K562 (cell line): Measurements from ENCODE around the gene STIM1. TPM values are rescaled to one million over a fixed set of nuclear protein-coding genes. Genes with fewer than 3 reads are reported as not detected.
A peak's percentile ranks its signal among the peaks of the same experiment; 100 is the strongest.

Experiments used
- ARHGAP35 ChIP-seq: fragments of 450-650 bp; IDR thresholded peaks from 2 replicates; pipeline ENCODE4 v1.6.1; 2018; ENCODE audit not compliant: partially characterized antibody
- ARID1B ChIP-seq: fragments of 450-650 bp; IDR thresholded peaks from 2 replicates; pipeline ENCODE4 v1.6.1; 2016; ENCODE audit warnings: antibody characterized with exemption, mild to moderate bottlenecking, inconsistent platforms
- CREB1 ChIP-seq, 2 experiments: sonication (generic) in 1 of 2; formaldehyde crosslinking in 1 of 2; IDR thresholded peaks; 2 replicates each; pipeline versions ENCODE4 v1.6.1 to v1.8.0; 2012 to 2022; ENCODE audit warnings: inconsistent platforms in 1 of 2, mild to moderate bottlenecking in 1 of 2, missing genetic modification reagents in 1 of 2, moderate library complexity in 1 of 2
- CTCF ChIP-seq, 3 experiments: IDR thresholded peaks in 2 of 3; conservative IDR thresholded peaks in 1 of 3; 2 replicates each; pipeline ENCODE4 v1.5.1; 2011 to 2012; ENCODE audit warnings: low read length in 3 of 3, mild to moderate bottlenecking in 3 of 3, control low read depth in 2 of 3, improper control_type of control experiment in 1 of 3, inconsistent platforms in 1 of 3, low read depth in 1 of 3, mixed read lengths in 1 of 3, moderate library complexity in 1 of 3; ENCODE audit not compliant: insufficient read depth in 2 of 3
- ETV5 ChIP-seq: sonication (generic); formaldehyde crosslinking; IDR thresholded peaks from 2 replicates; pipeline ENCODE4 v1.4.0; 2020; ENCODE audit warnings: low read depth, mild to moderate bottlenecking, missing genetic modification reagents
- HMGN3 ChIP-seq: IDR thresholded peaks from 2 replicates; pipeline ENCODE4 v1.6.1; 2011; ENCODE audit warnings: borderline replicate concordance, low read depth, mild to moderate bottlenecking, mixed read lengths, low read length; ENCODE audit not compliant: insufficient read length; ENCODE audit errors: extremely low read depth
- KHSRP ChIP-seq: fragments of 450-650 bp; IDR thresholded peaks from 2 replicates; pipeline ENCODE4 v1.6.1; 2017
- KLF1 ChIP-seq: fragments of 450-650 bp; IDR thresholded peaks from 2 replicates; pipeline ENCODE4 v1.6.1; 2016; ENCODE audit warnings: missing genetic modification characterization, missing compliant biosample characterization
- MAZ ChIP-seq, 2 experiments: fragments of 450-650 bp in 1 of 2; sonication (generic) in 1 of 2; formaldehyde crosslinking; IDR thresholded peaks in 1 of 2; conservative IDR thresholded peaks in 1 of 2; 2 replicates each; pipeline versions ENCODE4 v1.4.0 to v1.5.0; 2020; ENCODE audit warnings: mild to moderate bottlenecking in 1 of 2, missing genetic modification reagents in 1 of 2
- NFYB ChIP-seq: IDR thresholded peaks from 2 replicates; pipeline ENCODE4 v1.6.1; 2011; ENCODE audit warnings: mild to moderate bottlenecking, moderate library complexity; ENCODE audit not compliant: insufficient read length; ENCODE audit errors: extremely low read depth
- PHF8 ChIP-seq: fragments of 200-600 bp; sonication (generic); IDR thresholded peaks from 2 replicates; pipeline ENCODE4 v1.6.1; 2012; ENCODE audit warnings: mixed run types, mild to moderate bottlenecking, inconsistent platforms, low read length, moderate library complexity, borderline replicate concordance
- PML ChIP-seq: IDR thresholded peaks from 2 replicates; pipeline ENCODE4 v1.6.1; 2012; ENCODE audit warnings: low read length, inconsistent platforms
- RBM34 ChIP-seq: fragments of 200-400 bp; formaldehyde crosslinking; IDR thresholded peaks from 2 replicates; pipeline ENCODE4 v1.6.1; 2018; ENCODE audit warnings: low read length, borderline replicate concordance; ENCODE audit not compliant: insufficient read depth
- ZNF395 ChIP-seq: fragments of 200-800 bp; sonication (Bioruptor generic); IDR thresholded peaks from 2 replicates; pipeline ENCODE4 v1.6.1; 2017; ENCODE audit warnings: missing genetic modification characterization, missing compliant biosample characterization
- ZNF589 ChIP-seq: fragments of 200-800 bp; sonication (Bioruptor generic); IDR thresholded peaks from 2 replicates; pipeline ENCODE4 v1.6.1; 2016; ENCODE audit warnings: low read depth, missing genetic modification characterization, missing compliant biosample characterization
- polyA plus RNA-seq, 8 experiments: library from polyadenylated mRNA; depleted of rRNA in 4 of 8; stranded (reverse) in 5 of 8; unstranded in 3 of 8; fragments of >200 nt; fragmentation: Nextera tagmentation in 2 of 8; fragmentation: Illumina TruSeq in 1 of 8; extraction: Ambion mirVana in 2 of 8; extraction: Trizol in 1 of 8; gene quantifications; 2 replicates each; pipeline versions ENCODE4 v1.2.1 to v1.2.3, GENCODE V29; 2011 to 2014; ENCODE audit warnings: inconsistent platforms in 1 of 8, missing spikeins in 1 of 8
- total RNA-seq, 7 experiments: library from RNA; depleted of rRNA in 6 of 7; stranded (reverse); fragments of >200 nt in 6 of 7; fragmentation: Illumina TruSeq in 2 of 7; extraction: Trizol in 2 of 7; gene quantifications; 2 replicates each; pipeline versions ENCODE4 v1.2.1 to v1.2.3, GENCODE V29; 2011 to 2021; ENCODE audit warnings: low replicate concordance in 1 of 7

STIM1 gene
- total and polyA plus RNA-seq, 9 of the 15 experiments (the other 6 are each of a cell fraction or from before 2014, with no cell fraction given): 7.7 to 50.5 (median 22.5) TPM

GRCh38 chr11:4094348-4095291 lies 239.2 kb downstream of the STIM1 start, which contains the start of gene RRM1 (continued):
- TF ChIP-seq ZNF589 (CRISPR knock-in tag): no peak
- no peak for TF ChIP-seq RBM34
- TF ChIP-seq ARHGAP35: no peak
- TF ChIP-seq KHSRP: peak; percentile 99
- TF ChIP-seq NFYB: peak; percentile 30
- TF ChIP-seq KLF1 (tag): peak; percentile 42
- 0 out of 2 replicates have a peak, but pooled peaks have one; percentile 50 for TF ChIP-seq ZNF395 (CRISPR knock-in tag)
- no peak for TF ChIP-seq ARID1B
- 0 out of 2 replicates have a peak, but pooled peaks have one; percentile 55 for TF ChIP-seq ETV5
- peak; percentile 75 to 84; a peak in 3 of 4 replicates for TF ChIP-seq MAZ (CRISPR knock-in tag; conservative IDR thresholded peaks at IDR 0.05 in 1 of 2, IDR thresholded peaks at IDR 0.05 in 1 of 2)
- TF ChIP-seq PHF8: peak; percentile 79; the same call in 1 of the 2 replicates
- peak; percentile 78 for TF ChIP-seq PML
- TF ChIP-seq CTCF (IDR thresholded peaks at IDR 0.05 in 2 of 3, conservative IDR thresholded peaks at IDR 0.05 in 1 of 3; ENCODE audit: insufficient read depth in 2 of 3, low read depth in 1 of 3, low read length in 3 of 3): no peak
- peak; percentile 100 for TF ChIP-seq CREB1 (IDR thresholded peaks at IDR 0.05)
- peak; percentile 100 for TF ChIP-seq CREB1 (CRISPR knock-in tag; IDR thresholded peaks at IDR 0.05)
- no peak for TF ChIP-seq HMGN3
